Sigmoid colon (tissue), 4 donors: Measurements from ENCODE around the gene GNS.

Source experiments
- EP300 ChIP-seq, 4 donors: sonication (generic); formaldehyde crosslinking; IDR thresholded peaks; one replicate each; pipeline ENCODE4 v1.6.1; 2017; ENCODE audit warnings: antibody characterized with exemption in 4 of 4
- POLR2A ChIP-seq, 2 donors: fragments of 450-650 bp; IDR thresholded peaks; one replicate each; pipeline ENCODE4 v1.6.1; 2016; ENCODE audit warnings: antibody characterized with exemption in 2 of 2, mild to moderate bottlenecking in 2 of 2, moderate library complexity in 2 of 2
- POLR2AphosphoS5 ChIP-seq, 4 donors: sonication (generic); formaldehyde crosslinking; IDR thresholded peaks; one replicate each; pipeline ENCODE4 v1.6.1; 2017; ENCODE audit warnings: antibody characterized with exemption in 4 of 4
- TF ChIP-seq, protein P1 (sequence below), 4 experiments: fragments of 450-650 bp in 3 of 4; fragments of 200-600 bp in 1 of 4; IDR thresholded peaks; one replicate each; pipeline ENCODE4 v1.5.1; 2016 to 2019; ENCODE audit warnings: antibody characterized with exemption in 4 of 4, mild to moderate bottlenecking in 3 of 4, moderate library complexity in 2 of 4

DNA sequence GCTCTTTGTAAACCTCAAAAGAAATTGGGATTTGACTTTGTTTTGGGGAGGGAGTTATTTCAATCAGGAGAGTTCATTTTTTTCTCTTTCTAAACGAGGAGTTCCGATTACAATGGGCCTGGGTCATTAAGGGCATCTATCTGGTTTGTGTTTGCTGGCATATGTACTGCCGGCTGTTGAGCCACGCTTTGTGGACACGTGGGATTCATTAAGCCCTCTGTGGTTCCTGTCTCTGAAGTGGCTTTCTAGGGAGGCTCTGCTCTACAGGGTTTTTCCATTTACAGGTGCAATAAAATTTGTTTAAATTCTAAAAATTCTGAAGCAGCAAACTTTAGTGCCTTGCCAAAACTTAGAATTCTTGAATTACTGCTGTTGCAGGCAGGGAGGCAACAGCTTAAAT lies 57.9 kb downstream of the GNS start:
- no peak for TF ChIP-seq POLR2A (IDR thresholded peaks at IDR 0.05)
- TF ChIP-seq EP300 (IDR thresholded peaks at IDR 0.05): no peak
- TF ChIP-seq, protein P1, sequence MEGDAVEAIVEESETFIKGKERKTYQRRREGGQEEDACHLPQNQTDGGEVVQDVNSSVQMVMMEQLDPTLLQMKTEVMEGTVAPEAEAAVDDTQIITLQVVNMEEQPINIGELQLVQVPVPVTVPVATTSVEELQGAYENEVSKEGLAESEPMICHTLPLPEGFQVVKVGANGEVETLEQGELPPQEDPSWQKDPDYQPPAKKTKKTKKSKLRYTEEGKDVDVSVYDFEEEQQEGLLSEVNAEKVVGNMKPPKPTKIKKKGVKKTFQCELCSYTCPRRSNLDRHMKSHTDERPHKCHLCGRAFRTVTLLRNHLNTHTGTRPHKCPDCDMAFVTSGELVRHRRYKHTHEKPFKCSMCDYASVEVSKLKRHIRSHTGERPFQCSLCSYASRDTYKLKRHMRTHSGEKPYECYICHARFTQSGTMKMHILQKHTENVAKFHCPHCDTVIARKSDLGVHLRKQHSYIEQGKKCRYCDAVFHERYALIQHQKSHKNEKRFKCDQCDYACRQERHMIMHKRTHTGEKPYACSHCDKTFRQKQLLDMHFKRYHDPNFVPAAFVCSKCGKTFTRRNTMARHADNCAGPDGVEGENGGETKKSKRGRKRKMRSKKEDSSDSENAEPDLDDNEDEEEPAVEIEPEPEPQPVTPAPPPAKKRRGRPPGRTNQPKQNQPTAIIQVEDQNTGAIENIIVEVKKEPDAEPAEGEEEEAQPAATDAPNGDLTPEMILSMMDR (IDR thresholded peaks at IDR 0.05): no peak
- TF ChIP-seq POLR2AphosphoS5 (IDR thresholded peaks at IDR 0.05): no peak
